ENCODE data around the gene DOCK2. TPM values are rescaled to one million over a fixed set of nuclear protein-coding genes. Genes with fewer than 3 reads are reported as not detected.

Gene DOCK2
- total RNA-seq, 6 donors from 2014 or later, result 46.7 to 150 (median 73.8) TPM

- TF ChIP-seq CTCF (IDR thresholded peaks at IDR 0.05) (no peak), EP300 (IDR thresholded peaks at IDR 0.05) (no peak), POLR2AphosphoS5 (IDR thresholded peaks at IDR 0.05) (no peak), POLR2A (IDR thresholded peaks at IDR 0.05) (no peak)
- Histone ChIP-seq H3K27ac (peak overlapping the region in 1 of 4 donors; percentile 43), H3K9me3 (no peaks in the 10 kb centered on the region), H3K27me3 (no peaks in the 10 kb centered on the region), H3K4me3 (no peak overlapping the region), H3K4me1 (peaks cover 0 to 41% (median 28%) of the 10 kb centered on the region in 4 donors), H3K36me3 (no peaks in the 10 kb centered on the region)
- 50 to 59% methylated on average over 5 of the region's 5 CpGs for WGBS, 2 donors
- ATAC-seq (ENCODE audit: low FRiP score in 2 of 2) (no peak), DNase-seq (no peak)
Measured at GRCh38 chr5:169651526-169651925, 14.5 kb downstream of the DOCK2 start.

- no peak for TF ChIP-seq POLR2A (IDR thresholded peaks at IDR 0.05)
- no peak for TF ChIP-seq EP300 (IDR thresholded peaks at IDR 0.05)
- no peak for TF ChIP-seq CTCF (IDR thresholded peaks at IDR 0.05)
- TF ChIP-seq POLR2AphosphoS5 (IDR thresholded peaks at IDR 0.05), result no peak
- Histone ChIP-seq H3K36me3 (no peaks in the 10 kb centered on the region), H3K27me3 (no peaks in the 10 kb centered on the region), H3K4me3 (no peak overlapping the region), H3K9me3 (no peaks in the 10 kb centered on the region), H3K27ac (no peak overlapping the region), H3K4me1 (peaks cover 0 to 41% (median 28%) of the 10 kb centered on the region in 4 donors)
- ATAC-seq (ENCODE audit: low FRiP score in 2 of 2), result no peak
- DNase-seq, result no peak
- 22% methylated on average over 1 of the region's 1 CpG; no CpG with 5 or more reads in 1 of the 2 donors for WGBS, 2 donors
Measured at GRCh38 chr5:169652057-169652456, 15.0 kb downstream of the DOCK2 start.

- no peaks in the 10 kb centered on the region for H3K27me3 ChIP-seq
- no peak overlapping the region for H3K27ac ChIP-seq
- DNase-seq (no peak), ATAC-seq (ENCODE audit: low FRiP score in 2 of 2) (no peak)
- no peaks in the 10 kb centered on the region for H3K36me3 ChIP-seq
- no peaks in the 10 kb centered on the region for H3K9me3 ChIP-seq
- H3K4me3 ChIP-seq, result no peak overlapping the region
- TF ChIP-seq POLR2A (IDR thresholded peaks at IDR 0.05), result no peak
- no peak for TF ChIP-seq EP300 (IDR thresholded peaks at IDR 0.05)
- TF ChIP-seq POLR2AphosphoS5 (IDR thresholded peaks at IDR 0.05), result no peak
- TF ChIP-seq CTCF (IDR thresholded peaks at IDR 0.05), result no peak
- 73 to 81% methylated on average over 5 of the region's 5 CpGs for WGBS, 2 donors
- H3K4me1 ChIP-seq, result peaks cover 0 to 35% (median 28%) of the 10 kb centered on the region in 4 donors
Measured at GRCh38 chr5:169653091-169653490, 16.0 kb downstream of the DOCK2 start.

- no peak for ATAC-seq (ENCODE audit: low FRiP score in 2 of 2)
- H3K4me3 ChIP-seq, result no peak overlapping the region
- WGBS, 2 donors, result 94 to 100% methylated on average over 2 of the region's 2 CpGs
- H3K27me3 ChIP-seq, result no peaks in the 10 kb centered on the region
- no peaks in the 10 kb centered on the region for H3K36me3 ChIP-seq
- H3K9me3 ChIP-seq, result no peaks in the 10 kb centered on the region
- no peak for TF ChIP-seq POLR2AphosphoS5 (IDR thresholded peaks at IDR 0.05)
- TF ChIP-seq CTCF (IDR thresholded peaks at IDR 0.05), result no peak
- no peak for TF ChIP-seq EP300 (IDR thresholded peaks at IDR 0.05)
- TF ChIP-seq POLR2A (IDR thresholded peaks at IDR 0.05), result no peak
- H3K4me1 ChIP-seq, result peaks cover 0 to 19% (median 17%) of the 10 kb centered on the region in 4 donors
- H3K27ac ChIP-seq, result no peak overlapping the region
- no peak for DNase-seq
Measured at GRCh38 chr5:169655353-169655752, 18.3 kb downstream of the DOCK2 start.

All from upper lobe of left lung (tissue), 6 donors.